HepG2 (cell line): ENCODE measurements around the gene NPHP4. TPM values are rescaled to one million over a fixed set of nuclear protein-coding genes. Genes with fewer than 3 reads are reported as not detected.

Experiments used
- ATAC-seq: fragments of 200-7000 bp; cut with Tn5 transposase; 3 replicates; pipeline ENCODE4 v1.9.1; 2020; ENCODE audit warnings: mild to moderate bottlenecking, moderate library complexity
- BruUV-seq: library from RNA; stranded (reverse); fragments of 400-500 nt; replicated peaks from 2 replicates; lab custom pipeline; 2021; lab: Mats Ljungman, UMichigan
- CTCF ChIA-PET: fragments of 300-600 bp; formaldehyde crosslinking; extraction: SDS; loops from one replicate; lab custom pipeline; 2021; ENCODE audit warnings: low total read pairs, inconsistent platforms, low intra/inter-chr PET ratio; lab: Yijun Ruan, JAX
- POLR2A ChIA-PET: fragments of 350-600 bp; sonication (Branson Sonifier 250); formaldehyde crosslinking; loops from one replicate; lab custom pipeline; 2020; ENCODE audit warnings: antibody characterized with exemption, inconsistent platforms; lab: Yijun Ruan, JAX
- DNase-seq: peaks from one replicate; pipeline ENCODE4 v3.0.0-alpha.2; 2015; ENCODE audit warnings: low spot score
- FAIRE-seq: peaks from 3 replicates; lab custom pipeline; 2011; peaks lifted over from hg19 to GRCh38; lab: Jason Lieb, UNC
- H2AFZ ChIP-seq: one replicate; pipeline ENCODE4 v1.6.1; 2011; ENCODE audit warnings: low read length, inconsistent platforms
- H3K27ac ChIP-seq: fragments of 300-600 bp; 3 replicates; pipeline ENCODE4 v1.8.0; 2011; ENCODE audit warnings: mixed run types, mild to moderate bottlenecking, mixed read lengths, low read length, inconsistent platforms; ENCODE audit not compliant: insufficient read depth; ENCODE audit errors: extremely low read length
- H3K27me3 ChIP-seq, 2 experiments: fragments of 200-600 bp in 1 of 2; 2 replicates in 1 of 2; 3 replicates in 1 of 2; pipeline versions ENCODE4 v1.6.0 to v1.8.0; 2011; ENCODE audit warnings: low read length in 2 of 2, mild to moderate bottlenecking in 2 of 2, moderate library complexity in 2 of 2, inconsistent platforms in 1 of 2; ENCODE audit not compliant: insufficient read depth in 2 of 2, control insufficient read depth in 1 of 2
- H3K36me3 ChIP-seq, 2 experiments: fragments of 200-600 bp in 1 of 2; replicated peaks in 1 of 2; 2 replicates in 1 of 2; 3 replicates in 1 of 2; pipeline versions ENCODE4 v1.5.1 to v1.8.0; 2011; ENCODE audit warnings: low read length in 2 of 2, inconsistent platforms in 1 of 2; ENCODE audit not compliant: insufficient read depth in 2 of 2, control insufficient read depth in 1 of 2
- H3K4me1 ChIP-seq: 2 replicates; pipeline ENCODE4 v1.5.1; 2012; ENCODE audit warnings: low read length, inconsistent platforms; ENCODE audit not compliant: insufficient read depth
- H3K4me2 ChIP-seq: 2 replicates; pipeline ENCODE4 v1.6.0; 2011; ENCODE audit warnings: low read depth, low read length, inconsistent platforms
- H3K4me3 ChIP-seq, 3 experiments: fragments of 200-600 bp in 1 of 3; sonication (generic), shearing (Covaris generic) in 1 of 3; replicated peaks in 1 of 3; 2 replicates each; pipeline ENCODE4 v1.5.1; 2011 to 2016; ENCODE audit warnings: low read length in 3 of 3, inconsistent platforms in 2 of 3, low read depth in 2 of 3, mild to moderate bottlenecking in 2 of 3, control low read depth in 1 of 3, mixed read lengths in 1 of 3; ENCODE audit not compliant: insufficient read depth in 1 of 3
- H3K79me2 ChIP-seq: one replicate; pipeline ENCODE4 v1.6.1; 2011; ENCODE audit warnings: low read length, inconsistent platforms; ENCODE audit not compliant: insufficient read depth
- H3K9ac ChIP-seq: 2 replicates; pipeline ENCODE4 v1.6.0; 2011; ENCODE audit warnings: mild to moderate bottlenecking, low read depth, low read length, inconsistent platforms; ENCODE audit not compliant: insufficient read depth
- H3K9me3 ChIP-seq: 2 replicates; pipeline ENCODE4 v1.5.1; 2012; ENCODE audit warnings: mild to moderate bottlenecking, low read length
- H4K20me1 ChIP-seq: 2 replicates; pipeline ENCODE4 v1.6.0; 2011; ENCODE audit warnings: inconsistent platforms, mild to moderate bottlenecking, low read length, moderate library complexity; ENCODE audit not compliant: insufficient read depth
- GFI1 ChIP-seq: sonication (generic); formaldehyde crosslinking; IDR thresholded peaks from 2 replicates; pipeline ENCODE4 v1.5.0; 2020; ENCODE audit warnings: missing genetic modification reagents, mild to moderate bottlenecking, borderline replicate concordance
- KLF9 ChIP-seq: IDR thresholded peaks from 2 replicates; pipeline ENCODE4 v1.6.1; 2016; ENCODE audit warnings: low read depth
- NPAS2 ChIP-seq: sonication (generic); formaldehyde crosslinking; IDR thresholded peaks from 2 replicates; pipeline ENCODE4 v1.8.0; 2022; ENCODE audit warnings: mild to moderate bottlenecking, missing genetic modification reagents, borderline replicate concordance
- RBM39 ChIP-seq: fragments of 200-400 bp; formaldehyde crosslinking; IDR thresholded peaks from one replicate; pipeline ENCODE4 v1.6.1; 2018; ENCODE audit warnings: antibody characterized with exemption, mild to moderate bottlenecking, low read depth, low read length; ENCODE audit not compliant: poor library complexity, severe bottlenecking
- SSRP1 ChIP-seq: IDR thresholded peaks from 2 replicates; pipeline ENCODE4 v1.6.1; 2016; ENCODE audit warnings: control low read depth
- TIGD3 ChIP-seq: sonication (generic); formaldehyde crosslinking; IDR thresholded peaks from 2 replicates; pipeline ENCODE4 v1.5.1; 2020; ENCODE audit warnings: mild to moderate bottlenecking, missing genetic modification reagents, borderline replicate concordance
- ZBTB1 ChIP-seq: sonication (generic); formaldehyde crosslinking; IDR thresholded peaks from 2 replicates; pipeline ENCODE4 v1.4.0; 2020; ENCODE audit warnings: missing genetic modification reagents, borderline replicate concordance
- ZMYM4 ChIP-seq: sonication (generic); formaldehyde crosslinking; IDR thresholded peaks from 2 replicates; pipeline ENCODE4 v1.8.1; 2023; ENCODE audit warnings: mild to moderate bottlenecking, missing genetic modification reagents
- ZNF230 ChIP-seq: sonication (generic); formaldehyde crosslinking; IDR thresholded peaks from 2 replicates; pipeline ENCODE4 v1.4.0; 2020; ENCODE audit warnings: mild to moderate bottlenecking, missing genetic modification reagents
- ZNF264 ChIP-seq: sonication (generic); formaldehyde crosslinking; IDR thresholded peaks from 2 replicates; pipeline ENCODE4 v1.4.0; 2020; ENCODE audit warnings: missing genetic modification reagents
- ZNF276 ChIP-seq: sonication (generic); formaldehyde crosslinking; IDR thresholded peaks from 2 replicates; pipeline ENCODE4 v1.4.0; 2020; ENCODE audit warnings: mild to moderate bottlenecking, low read depth, missing genetic modification reagents
- ZNF451 ChIP-seq: sonication (generic); formaldehyde crosslinking; IDR thresholded peaks from 2 replicates; pipeline ENCODE4 v1.5.0; 2020; ENCODE audit warnings: mild to moderate bottlenecking, missing genetic modification reagents
- ZNF567 ChIP-seq: sonication (generic); formaldehyde crosslinking; IDR thresholded peaks from 2 replicates; pipeline ENCODE4 v1.8.1; 2023; ENCODE audit warnings: mild to moderate bottlenecking, missing genetic modification reagents, borderline replicate concordance
- ZNF598 ChIP-seq: sonication (generic); formaldehyde crosslinking; IDR thresholded peaks from 2 replicates; pipeline ENCODE4 v1.5.1; 2020; ENCODE audit warnings: mild to moderate bottlenecking, missing genetic modification reagents, borderline replicate concordance
- ZNF615 ChIP-seq: sonication (generic); formaldehyde crosslinking; IDR thresholded peaks from 2 replicates; pipeline ENCODE4 v1.5.0; 2020; ENCODE audit warnings: mild to moderate bottlenecking, missing genetic modification reagents, borderline replicate concordance
- ZSCAN21 ChIP-seq: sonication (generic); formaldehyde crosslinking; IDR thresholded peaks from 2 replicates; pipeline ENCODE4 v1.8.0; 2022; ENCODE audit warnings: mild to moderate bottlenecking, missing genetic modification reagents, moderate library complexity, borderline replicate concordance
- WGBS: methylation state at CpG from one replicate; pipeline ENCODE4 v1.1.6; 2017; ENCODE audit warnings: low lambda C conversion rate; 5-methylcytosine and 5-hydroxymethylcytosine counted together
- in situ Hi-C: cut with HindIII; loops from 2 replicates; pipeline ENCODE4 v1.10.0; 2017; ENCODE audit warnings: low pct_unique_long_range_greater_than_20kb; ENCODE audit not compliant: extremely low pct_ligation_motif_present
- intact Hi-C: fragments of 100-400 bp; cut with micrococcal nuclease; formaldehyde crosslinking; loops from one replicate; pipeline ENCODE4 v1.10.0; 2022; ENCODE audit not compliant: unreplicated experiment
- polyA plus RNA-seq, 8 experiments: library from polyadenylated mRNA; depleted of rRNA in 3 of 8; stranded (reverse) in 7 of 8; unstranded in 1 of 8; fragments of >200 nt; fragmentation: Illumina TruSeq in 4 of 8; extraction: Trizol in 4 of 8; gene quantifications; 2 replicates each; pipeline versions ENCODE4 v1.2.1 to v1.2.3, GENCODE V29; 2011 to 2016; ENCODE audit warnings: low read depth in 4 of 8, missing spikeins in 1 of 8, mixed read lengths in 1 of 8; ENCODE audit not compliant: insufficient read depth in 1 of 8
- total RNA-seq, 5 experiments: library from RNA; depleted of rRNA; stranded (reverse); fragments of >200 nt; fragmentation: Illumina TruSeq; extraction: Trizol; gene quantifications; 2 replicates each; pipeline ENCODE4 v1.2.3, GENCODE V29; 2016; ENCODE audit warnings: low read depth in 1 of 5

The NPHP4 gene
- total and polyA plus RNA-seq, 2 of the 13 experiments (the other 11 are each of a cell fraction or from before 2014, with no cell fraction given) = 4.4 to 6.8 TPM

- H3K79me2 ChIP-seq = no peaks in the 10 kb centered on the region
- ChIA-PET CTCF (no interaction called here), POLR2A (no interaction called here)
- H3K4me2 ChIP-seq = no peak overlapping the region
- H3K4me1 ChIP-seq = no peaks in the 10 kb centered on the region
- BruUV-seq = no TSS peak
- in situ Hi-C loops = no loop called here
- no peaks in the 10 kb centered on the region for H3K9me3 ChIP-seq
- H3K27ac ChIP-seq = no peak overlapping the region
- DNase-seq (no peak), FAIRE-seq (no peak), ATAC-seq (no peak)
- no peak overlapping the region for H2AFZ ChIP-seq
- WGBS = 4% methylated on average over 2 of the region's 2 CpGs
- 0 out of 2 replicates have a peak, but pooled peaks cover 3% of the 10 kb centered on the region for H4K20me1 ChIP-seq
- intact Hi-C loops = no loop called here
- H3K36me3 ChIP-seq = no peaks in the 10 kb centered on the region
- H3K4me3 ChIP-seq = no peak overlapping the region
- peaks cover 4 to 31% of the 10 kb centered on the region in 2 experiments; a peak in 4 of 5 replicates for H3K27me3 ChIP-seq
- no peak overlapping the region for H3K9ac ChIP-seq
- TF ChIP-seq ZNF598 (CRISPR knock-in tag) (no peak), ZSCAN21 (CRISPR knock-in tag) (no peak), TIGD3 (CRISPR knock-in tag) (no peak), RBM39 (no peak), ZNF264 (CRISPR knock-in tag) (no peak), ZNF615 (CRISPR knock-in tag) (no peak), GFI1 (CRISPR knock-in tag) (no peak), ZNF567 (CRISPR knock-in tag) (no peak), ZNF230 (CRISPR knock-in tag) (no peak), KLF9 (no peak), ZNF451 (CRISPR knock-in tag) (no peak), NPAS2 (CRISPR knock-in tag) (no peak), ZNF276 (CRISPR knock-in tag) (no peak), ZBTB1 (CRISPR knock-in tag) (no peak), SSRP1 (no peak), ZMYM4 (CRISPR knock-in tag) (no peak)
These were observed 177.0 kb downstream of the NPHP4 start for GRCh38 chr1:5815211-5815610.
